ENCODE data around the gene PTH2.
"Not testable (repeated sequence)": the region's sequence is repeated elsewhere in the genome, so short reads cannot be mapped to it uniquely, and the experiment has no call there.

The PTH2 gene

DNA sequence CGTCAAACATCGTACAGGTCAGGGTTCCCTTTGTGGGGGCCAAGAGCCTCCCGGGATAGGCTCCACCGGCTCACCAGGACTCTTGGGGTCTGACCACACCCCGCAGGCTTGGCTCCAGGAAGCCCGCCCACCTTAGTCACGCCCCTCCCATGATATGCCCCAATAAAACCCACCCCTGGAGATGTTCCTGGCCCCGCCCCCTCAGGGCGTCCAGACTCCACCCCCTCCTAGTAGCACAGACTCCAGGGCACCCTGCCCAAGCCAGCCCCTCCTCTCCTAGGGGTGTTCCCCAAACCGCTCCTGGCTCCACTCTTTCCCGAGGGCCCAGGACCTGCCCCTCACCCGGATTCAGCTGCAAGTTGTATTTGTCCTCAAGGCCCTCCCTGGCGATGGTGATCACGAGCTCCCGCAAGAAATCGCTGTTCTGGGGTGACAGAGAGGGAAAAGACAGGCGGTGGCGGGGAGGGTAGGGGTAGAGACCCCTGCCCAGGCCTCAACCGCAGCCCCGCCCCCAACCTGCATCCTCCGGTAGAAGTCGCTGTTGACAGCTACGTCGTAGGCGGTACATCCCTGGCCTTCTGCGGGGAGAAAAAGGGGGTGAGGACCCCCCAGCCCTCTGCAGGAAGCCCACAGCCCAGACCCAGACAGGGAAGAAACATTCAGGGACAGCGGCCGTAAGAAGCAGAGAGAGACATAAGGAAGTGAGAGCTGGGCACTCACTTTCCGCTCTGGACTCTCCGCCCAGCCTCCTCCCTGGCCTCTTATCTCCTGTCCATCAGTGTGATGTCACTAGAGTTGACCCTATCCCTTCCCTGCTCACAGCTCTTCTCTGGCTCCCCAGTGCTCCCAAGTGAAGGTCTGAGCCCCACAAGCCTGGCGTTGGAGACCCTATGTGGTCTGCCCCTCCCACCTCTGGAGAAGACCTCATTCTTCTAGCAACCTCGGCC, 24.5 kb upstream of the PTH2 start:
- DNase-seq (ENCODE audit: low read depth): no peak

DNA sequence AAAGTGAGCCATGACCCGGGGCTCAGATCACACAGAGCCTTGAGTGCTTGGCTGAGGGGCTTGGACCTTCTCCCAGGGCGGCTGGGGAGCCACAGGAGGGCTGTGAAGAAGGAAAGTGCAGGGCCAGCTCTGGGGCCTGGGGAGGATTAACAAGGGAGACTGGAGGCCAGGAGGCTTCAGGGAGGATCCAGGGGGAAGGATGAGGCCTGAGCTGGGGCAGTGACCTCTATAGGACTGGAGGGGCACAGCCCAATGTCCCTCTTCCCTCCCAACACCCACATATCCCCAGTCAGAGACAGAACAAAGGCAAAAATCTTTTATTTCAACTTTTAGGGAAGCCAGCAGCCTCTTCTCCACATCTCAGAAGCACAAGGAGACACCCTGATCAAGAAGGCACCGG, 22.8 kb upstream of the PTH2 start:
- no peak for DNase-seq (ENCODE audit: low read depth)

DNA sequence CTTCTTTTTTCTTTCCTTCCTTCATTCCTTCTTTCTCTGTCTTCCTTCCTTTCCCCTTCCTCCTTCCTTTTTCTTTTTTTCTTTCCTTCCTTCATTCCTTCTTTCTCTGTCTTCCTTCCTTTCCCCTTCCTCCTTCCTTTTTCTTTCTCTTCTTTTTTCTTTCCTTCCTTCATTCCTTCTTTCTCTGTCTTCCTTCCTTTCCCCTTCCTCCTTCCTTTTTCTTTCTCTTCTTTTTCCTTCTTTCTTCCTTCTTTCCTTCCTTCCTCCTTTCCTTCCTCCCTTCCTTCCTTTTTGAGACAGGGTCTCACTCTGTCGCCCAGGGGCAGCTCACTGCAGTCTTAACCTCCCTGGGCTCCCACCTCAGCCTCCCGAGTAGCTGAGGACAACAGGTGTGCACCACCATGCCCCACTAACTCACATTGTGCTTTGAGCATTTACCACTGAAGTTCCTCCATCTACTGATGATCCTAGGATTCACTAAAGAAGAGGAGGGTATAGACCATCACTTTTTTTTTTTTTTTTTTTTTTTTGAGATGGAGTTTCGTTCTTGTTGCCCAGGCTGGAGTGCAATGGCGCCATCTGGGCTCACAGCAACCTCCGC, 21.0 kb upstream of the PTH2 start:
- not testable (repeated sequence) for DNase-seq (ENCODE audit: low read depth)

DNA sequence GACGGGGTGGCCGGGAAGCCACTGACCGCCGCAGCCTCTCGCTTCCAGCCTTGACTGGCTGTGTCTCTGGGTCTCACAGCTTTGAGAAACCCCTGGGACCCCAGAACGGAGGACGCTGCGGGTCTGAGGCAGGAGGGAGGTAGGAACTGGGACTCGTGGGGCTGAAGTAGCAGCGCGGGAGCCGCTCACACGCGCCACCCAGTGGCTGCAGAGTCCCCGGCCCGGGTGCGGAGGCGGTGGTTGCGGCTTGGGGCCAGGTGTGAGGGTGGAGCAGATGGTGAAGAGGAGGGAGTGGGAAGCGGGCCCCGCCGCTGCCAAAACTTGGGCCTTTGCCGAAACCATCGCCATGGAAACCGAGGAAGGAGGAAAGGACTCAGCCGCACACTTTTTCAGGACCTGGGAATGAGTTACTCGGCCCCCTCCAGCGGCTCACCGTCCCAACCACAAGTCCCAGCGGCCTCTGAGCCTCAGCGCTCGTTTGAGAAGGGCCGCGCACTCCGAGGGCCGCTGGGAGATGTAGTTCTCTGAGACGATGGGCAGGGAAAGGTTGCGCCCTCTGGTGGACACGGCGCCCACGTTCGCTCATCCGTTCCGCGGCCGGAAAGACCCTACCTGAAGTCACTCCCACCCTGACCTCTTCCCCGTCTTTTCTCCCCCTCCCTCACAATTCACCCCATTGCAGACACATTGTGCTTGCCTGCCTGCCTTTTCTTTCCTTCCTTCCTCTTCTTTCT, 20.3 kb upstream of the PTH2 start:
- peak; percentile 84 for DNase-seq (ENCODE audit: low read depth)

DNA sequence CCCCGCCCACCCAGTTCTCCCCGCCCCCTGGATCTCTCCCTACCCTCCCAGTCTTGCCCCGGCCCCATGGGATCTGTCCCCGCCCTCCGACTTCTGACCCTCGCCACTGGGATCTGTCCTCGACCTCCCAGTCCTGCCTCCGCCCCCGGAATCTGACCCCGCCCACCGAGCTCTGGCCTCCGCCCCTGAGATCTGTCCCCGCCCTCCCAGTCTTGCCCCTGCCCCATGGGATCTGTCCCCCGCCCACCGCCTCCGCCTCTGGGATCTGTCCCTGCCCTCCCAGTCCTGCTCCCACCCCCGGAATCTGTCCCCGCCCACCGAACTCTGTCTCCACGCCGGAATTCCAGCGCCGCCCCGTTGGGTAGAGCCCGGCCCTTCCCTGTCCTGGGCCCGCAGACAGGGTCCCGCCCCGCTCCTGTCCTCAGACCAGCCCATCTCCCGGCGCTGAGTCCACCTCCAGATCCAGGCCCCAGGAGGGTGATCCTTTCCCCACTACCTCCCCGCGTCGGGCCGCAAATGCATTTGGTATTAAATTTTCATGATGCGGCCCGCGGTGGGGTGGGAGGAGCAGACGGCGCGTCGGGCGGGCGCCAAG, 19.6 kb upstream of the PTH2 start:
- peak; percentile 47 for DNase-seq (ENCODE audit: low read depth)

DNA sequence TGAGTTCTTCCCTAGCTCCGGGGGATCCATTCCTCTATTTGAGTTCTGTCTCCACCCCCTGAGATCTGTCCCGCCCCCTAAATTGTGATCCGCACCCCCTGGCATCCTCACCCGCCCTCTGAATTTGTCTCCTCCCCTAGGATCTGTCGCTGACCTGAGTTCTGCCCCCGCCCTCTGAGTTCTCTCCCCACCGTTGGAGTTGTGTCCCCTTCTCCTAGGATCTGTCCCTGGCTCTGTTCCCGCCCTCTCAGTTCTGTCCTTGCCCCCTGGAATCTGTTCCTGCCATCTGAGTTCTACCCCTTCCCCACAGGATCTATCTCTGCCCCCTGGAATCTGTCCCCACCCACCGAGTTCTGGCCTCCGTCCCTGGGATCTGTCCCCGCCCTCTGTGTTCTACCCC, 19.1 kb upstream of the PTH2 start:
- DNase-seq (ENCODE audit: low read depth): no peak

DNA sequence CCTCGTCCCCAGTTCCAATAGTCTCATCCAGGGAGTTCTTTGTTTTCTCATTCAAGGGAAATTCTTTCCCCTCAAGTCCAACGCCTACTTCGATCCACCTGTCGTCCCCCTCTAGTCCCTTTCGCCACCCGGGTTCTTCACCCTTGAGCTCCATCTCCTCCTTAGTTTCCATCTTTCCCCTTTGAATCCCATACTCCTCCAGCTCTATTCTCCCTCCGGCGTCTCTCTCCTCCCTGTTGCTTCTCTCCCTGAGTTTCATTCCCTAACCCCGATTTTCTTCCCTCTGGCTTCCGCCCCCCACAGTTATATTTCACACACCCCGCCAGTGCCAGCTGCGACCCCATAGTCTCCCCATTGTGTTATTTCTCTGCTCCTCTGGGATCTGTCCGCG, 18.7 kb upstream of the PTH2 start:
- DNase-seq (ENCODE audit: low read depth): no peak

DNA sequence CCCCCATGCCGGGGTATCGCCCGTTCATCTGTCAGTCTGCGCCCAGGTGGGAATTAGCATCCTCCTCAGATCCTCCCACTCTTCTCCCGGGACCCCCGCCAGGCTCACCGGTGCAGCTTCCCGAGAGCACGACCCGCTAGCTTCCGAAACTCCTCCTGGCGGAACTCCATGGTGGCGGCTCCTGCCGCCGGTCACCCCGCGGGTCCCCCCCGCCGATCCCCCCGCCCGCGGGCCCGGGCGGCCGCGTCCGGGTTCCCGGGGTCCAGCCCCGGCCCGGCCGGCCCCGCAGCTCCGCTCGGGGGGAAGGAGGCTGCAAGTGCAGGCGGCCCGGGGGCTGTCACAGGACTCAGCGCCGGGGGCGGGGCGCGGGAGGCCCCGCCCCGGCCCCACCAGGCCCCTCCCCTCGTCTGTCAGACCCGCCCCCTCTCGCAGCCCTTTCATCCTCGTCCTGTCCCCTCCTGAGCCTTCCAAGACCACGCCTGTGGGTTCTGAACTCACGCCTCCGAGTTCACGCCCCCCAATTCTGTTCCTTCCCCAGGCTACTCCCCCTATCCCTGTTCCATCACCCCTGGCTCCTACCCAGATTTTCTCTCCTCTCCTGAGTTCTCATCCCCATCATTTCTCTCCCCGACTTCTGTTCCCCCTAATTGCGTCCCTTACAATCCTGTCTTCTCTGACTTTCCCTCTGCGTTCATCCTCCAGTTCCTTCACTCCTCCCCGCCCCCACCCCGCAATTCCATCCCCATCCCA, 18.1 kb upstream of the PTH2 start, which contains the start of gene SLC17A7:
Gene SLC17A7, minus strand, starts transcription at position 318 of the 750 bp plus-strand sequence. Its CDS starts 148 bp downstream, at position 170.
- DNase-seq (ENCODE audit: low read depth): peak; percentile 30

DNA sequence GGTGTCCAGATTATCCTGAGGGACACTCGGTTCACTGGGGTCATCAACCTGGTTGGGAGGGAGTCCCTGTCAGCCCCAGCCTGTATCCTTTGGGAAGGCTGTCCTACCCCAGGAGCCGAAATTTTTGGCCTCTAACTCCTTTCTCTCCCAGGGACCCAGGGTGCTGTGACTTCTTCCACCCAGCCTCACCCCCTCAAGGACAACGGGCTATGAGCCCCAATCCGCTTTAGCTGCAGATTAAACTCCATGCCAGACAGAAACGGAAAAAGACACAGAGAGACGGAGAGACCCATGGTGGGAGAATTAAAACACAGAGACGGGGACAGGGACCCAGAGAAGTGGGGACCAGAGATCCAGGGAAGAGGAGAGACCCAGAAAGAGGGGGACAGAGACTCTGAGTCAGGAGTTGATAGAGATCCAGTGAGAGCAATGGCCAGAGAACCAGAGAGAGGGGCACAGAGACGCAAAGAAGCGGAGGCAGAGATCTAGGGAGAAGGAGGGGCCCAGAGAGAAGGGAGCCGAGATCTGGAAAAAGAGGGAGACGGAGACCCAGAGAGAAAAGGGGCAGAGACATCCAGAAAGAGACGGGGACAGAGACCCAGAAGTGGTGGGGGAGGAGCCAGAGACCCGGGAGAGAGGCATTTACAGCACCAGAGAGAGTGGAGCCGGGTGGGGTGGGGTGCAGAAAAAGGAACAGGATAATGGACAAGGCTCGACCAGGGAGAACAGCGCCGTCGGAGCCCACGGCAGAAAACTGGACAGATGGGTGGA, 17.4 kb upstream of the PTH2 start:
- DNase-seq (ENCODE audit: low read depth): no peak

DNA sequence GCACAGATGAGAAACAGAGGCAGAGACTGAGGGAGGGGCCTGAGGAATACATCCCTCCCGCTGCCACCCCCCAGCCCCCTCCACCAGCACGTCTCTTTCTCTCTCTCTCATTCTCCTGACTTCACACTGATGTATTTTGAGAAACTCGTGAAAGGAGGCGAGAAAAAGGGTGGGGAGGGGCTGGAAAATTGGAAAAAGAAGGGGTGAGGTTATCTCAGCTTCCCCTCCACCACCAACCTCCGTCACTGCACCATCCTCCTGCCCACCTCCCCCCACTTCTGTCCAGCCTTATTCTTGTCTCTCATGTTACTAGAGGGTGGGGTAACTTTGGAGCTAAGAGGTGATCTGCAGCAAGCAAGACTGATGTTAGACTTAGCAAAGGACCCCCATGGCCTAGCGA, 16.6 kb upstream of the PTH2 start:
- DNase-seq (ENCODE audit: low read depth): no peak

DNA sequence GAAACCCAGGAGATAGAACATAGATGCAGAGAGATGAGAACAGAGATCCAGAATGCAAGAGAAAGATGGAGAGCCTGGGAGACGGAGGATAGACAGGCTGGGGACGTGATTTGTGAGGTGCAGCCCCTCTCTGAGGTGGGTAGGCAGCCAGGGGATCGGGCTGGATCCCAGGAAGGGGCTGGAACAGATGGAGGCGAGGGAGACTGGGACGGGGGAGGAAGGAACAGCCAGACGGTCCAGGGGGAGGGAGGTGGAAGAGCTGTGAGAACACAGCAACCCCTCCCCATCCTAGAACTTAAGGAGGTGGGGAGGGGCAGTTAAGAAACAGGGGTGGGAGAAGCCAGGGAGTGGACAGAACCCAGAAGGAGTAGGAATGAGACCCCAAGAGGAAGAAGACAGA, 15.0 kb upstream of the PTH2 start:
- no peak for DNase-seq (ENCODE audit: low read depth)

DNA sequence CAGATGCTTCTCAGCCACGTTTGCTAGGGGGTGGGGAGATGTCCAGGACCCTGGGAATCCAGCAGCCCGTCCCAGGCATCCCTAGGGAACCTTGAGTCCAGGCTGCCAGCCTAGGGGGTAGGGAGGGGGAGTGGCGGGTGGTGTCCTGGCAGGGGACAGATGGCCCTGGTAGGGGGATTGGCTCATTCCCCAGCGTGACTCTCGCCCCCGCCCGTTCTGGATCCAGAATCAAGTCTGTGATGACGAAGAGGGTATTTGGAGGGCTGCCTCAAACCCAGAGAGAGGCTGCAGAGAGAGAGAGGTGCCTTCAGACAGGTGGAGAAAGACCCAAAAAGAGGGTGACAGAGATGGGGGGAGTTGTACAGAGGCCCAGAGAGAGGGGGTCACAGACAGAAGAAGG, 14.0 kb upstream of the PTH2 start:
- no peak for DNase-seq (ENCODE audit: low read depth)

DNA sequence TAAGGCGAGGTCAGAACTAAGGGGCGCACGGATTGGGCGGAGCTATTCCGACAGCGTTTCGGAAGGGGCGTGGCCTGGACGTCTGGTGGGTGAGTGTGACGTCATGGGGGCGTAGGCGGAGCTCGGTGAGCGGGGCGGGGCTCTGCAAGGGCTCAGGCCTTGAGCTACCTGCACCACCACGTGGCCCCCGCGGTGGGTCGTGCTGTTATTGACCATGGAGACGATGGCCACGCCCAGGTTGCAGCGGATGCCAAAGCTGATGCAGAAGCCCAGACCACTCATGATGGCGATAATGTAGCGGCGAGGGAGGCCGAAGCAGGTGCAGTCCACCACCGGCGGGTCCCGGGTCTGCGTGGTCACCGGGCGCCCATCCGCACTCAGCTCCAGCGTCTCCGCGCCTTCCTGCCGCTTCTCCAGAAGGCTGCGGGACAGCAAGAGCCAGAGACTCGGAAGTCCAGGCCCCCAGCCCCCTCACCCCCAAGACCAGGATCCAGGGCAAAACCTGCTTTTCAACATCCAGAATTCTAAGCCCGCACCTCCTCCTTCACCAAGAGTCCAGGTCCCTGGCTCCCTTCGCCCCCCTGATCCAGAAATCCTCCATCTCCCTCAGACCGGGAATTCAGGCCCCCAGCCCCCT, 13.3 kb upstream of the PTH2 start:
- peak; percentile 31 for DNase-seq (ENCODE audit: low read depth)

DNA sequence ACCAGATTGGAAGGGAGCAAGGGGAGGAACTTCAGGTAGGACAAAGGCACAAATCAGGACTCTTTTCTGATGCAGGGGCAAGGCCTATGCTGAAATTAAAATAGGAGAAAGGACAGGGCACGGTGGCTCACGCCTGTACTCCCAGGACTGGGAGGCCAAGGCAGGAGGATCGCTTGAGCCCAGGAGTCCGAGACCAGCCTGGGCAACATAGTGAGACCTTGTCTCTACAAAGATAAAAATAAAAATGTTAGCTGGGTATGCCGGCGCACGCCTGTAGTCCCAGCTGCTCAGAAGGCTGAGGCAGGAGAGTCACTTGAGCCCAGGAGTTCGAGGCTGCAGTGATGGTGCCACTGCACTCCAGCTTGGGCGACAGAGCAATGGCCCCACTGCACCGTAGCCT, 12.4 kb upstream of the PTH2 start:
- no peak for DNase-seq (ENCODE audit: low read depth)

DNA sequence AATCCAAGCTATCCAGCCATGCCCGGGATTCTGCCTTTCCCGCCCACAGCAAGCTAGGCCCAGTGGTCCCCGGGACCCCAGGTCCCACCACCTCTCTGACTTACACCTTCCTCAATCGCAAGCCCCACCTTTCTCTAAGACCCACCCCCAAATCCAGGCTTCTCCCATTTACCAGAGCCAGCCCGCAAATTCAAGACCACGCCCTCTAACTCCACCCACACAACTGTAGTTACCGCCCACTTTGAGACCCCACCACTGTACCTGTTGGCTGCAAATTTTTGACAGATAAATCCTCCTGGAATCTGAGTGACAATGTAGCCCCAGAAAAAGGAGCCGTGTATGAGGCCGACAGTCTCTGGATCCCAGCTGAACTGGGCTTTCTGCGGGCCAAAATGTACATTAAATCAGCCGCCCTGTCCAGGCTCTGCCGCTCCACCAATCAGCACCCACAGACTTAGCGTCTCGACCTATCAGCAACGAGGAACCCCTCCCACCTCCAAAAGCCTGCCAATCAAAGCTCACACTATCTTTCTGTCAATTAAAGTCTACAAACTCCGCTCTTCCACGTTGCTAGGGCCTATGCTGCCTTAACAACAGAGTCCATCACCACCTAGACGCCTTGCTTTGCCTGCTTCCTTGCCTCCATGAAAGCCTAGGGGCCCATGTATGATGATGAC, 11.8 kb upstream of the PTH2 start:
- DNase-seq (ENCODE audit: low read depth): no peak

DNA sequence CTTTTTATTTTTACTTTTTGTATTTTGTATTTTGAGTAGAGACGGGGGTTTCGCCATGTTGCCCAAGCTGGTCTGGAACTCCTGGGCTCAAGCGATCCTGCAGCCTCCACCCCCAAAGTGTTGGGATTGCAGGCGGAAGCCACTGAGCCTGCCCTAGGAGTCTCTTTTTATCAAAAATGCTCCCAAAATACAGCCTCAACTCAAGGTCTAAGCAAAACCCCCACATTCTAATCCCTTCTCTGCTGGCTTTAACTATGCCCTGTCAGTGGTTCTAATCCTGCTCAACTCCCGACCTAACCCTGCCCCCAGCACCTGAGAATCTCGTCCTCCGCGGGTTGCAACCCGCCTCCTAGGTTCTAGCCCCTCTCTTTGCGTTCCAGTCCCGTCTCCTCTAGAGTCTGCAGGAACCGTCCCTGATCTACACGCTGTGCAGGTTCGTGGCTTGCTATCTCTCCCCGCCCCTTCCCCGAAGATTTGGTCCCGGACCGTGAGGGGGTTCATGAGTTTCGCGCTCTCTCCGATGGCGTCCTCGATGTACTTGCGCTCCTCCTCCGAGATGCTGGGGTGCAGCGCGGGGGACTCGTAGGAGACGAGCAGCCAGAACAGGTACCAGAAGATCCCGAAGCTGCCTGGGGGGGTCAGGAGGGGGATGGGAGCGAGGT, 10.1 kb upstream of the PTH2 start:
- DNase-seq (ENCODE audit: low read depth): no peak

DNA sequence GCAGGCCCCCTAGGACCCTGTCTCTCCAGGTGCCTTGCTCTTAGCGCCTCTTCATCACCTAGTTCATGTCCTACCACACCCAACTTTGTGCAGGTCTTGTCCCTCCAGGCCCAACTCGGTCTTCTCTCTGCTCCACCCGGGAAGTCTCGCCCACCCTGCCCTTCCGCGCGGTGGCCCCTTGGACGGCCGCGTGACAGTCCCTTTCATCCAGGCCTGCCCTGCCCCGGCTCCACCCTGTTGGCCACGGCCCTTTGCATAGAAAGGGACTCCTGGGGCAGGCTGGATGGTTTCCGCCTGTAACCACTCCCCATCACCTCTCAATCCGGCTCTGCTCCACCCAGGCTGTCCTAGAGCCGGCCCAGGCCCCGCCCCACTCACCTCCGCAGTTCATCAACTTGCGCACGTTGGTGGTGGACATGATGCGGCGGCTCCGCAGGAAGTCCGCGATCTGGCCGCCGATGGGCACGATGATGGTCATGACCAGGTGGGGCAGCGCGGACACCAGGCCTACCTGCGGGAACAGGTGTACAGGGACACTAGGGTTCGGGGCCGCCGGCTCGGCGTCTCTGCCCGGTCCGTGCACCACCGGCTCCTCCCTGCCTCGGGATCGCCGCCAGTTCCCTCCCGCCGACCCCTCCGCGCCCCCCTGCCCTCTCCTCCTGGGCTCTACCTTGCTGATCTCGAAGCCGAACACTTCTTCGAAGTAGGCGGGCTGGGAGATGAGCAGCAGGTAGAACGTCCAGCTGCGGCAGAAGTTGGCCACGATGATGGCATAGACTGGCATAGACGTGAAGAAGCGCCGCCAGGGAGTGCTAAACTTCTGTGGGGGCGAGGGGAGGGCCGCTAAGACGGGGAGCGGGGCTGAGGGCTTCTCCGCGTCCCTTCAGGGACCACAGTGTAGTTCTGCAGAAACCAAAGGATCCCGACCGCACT, 9.2 kb upstream of the PTH2 start:
- no peak for DNase-seq (ENCODE audit: low read depth)

DNA sequence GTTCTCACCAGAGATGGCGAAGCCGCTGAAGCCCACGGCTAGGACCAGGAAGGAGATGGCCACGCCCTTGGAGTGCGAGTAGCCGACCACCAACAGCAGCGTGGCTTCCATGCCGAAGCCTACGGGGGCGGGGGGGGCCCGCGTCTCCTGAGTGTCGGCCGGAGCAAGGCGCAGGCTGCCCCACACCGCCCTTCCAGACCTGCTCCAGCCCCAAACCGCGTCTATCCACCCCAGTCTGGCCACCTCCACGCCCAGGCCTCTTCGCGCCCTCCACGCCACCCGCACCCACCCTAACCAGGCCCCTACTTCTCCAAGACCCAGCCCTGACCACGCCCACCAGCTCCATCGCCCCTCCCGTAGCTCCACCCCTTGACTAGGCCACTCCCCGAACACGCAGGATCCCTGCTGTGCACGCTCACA, 8.1 kb upstream of the PTH2 start:
- DNase-seq (ENCODE audit: low read depth): no peak

All from T-helper 22 cell (primary cell).